K562 (cell line): Measurements from ENCODE around the gene DAB2. TPM values are rescaled to one million over a fixed set of nuclear protein-coding genes. Genes with fewer than 3 reads are reported as not detected.

Experiments used
- ATAC-seq: fragments of 200-7000 bp; cut with Tn5 transposase; 3 replicates; pipeline ENCODE4 v1.9.1; 2020; ENCODE audit warnings: moderate library complexity
- BruUV-seq: library from RNA; stranded (reverse); fragments of 400-500 nt; replicated peaks from 2 replicates; lab custom pipeline; 2021; lab: Mats Ljungman, UMichigan
- CTCF ChIA-PET: fragments of 300-600 bp; formaldehyde crosslinking; extraction: SDS; loops from one replicate; lab custom pipeline; 2021; ENCODE audit warnings: low intra/inter-chr PET ratio; lab: Yijun Ruan, JAX
- POLR2A ChIA-PET: fragments of 300-600, 350-650 bp; sonication (Branson Sonifier 250); formaldehyde crosslinking; extraction: SDS; loops from one replicate; lab custom pipeline; 2021; ENCODE audit warnings: antibody characterized with exemption, inconsistent platforms; lab: Yijun Ruan, JAX
- DNase-seq, 4 experiments: peaks; one replicate each; pipeline versions ENCODE4 v3.0.0 to v3.0.0-alpha.2; 2011 to 2018; ENCODE audit warnings: low spot score in 3 of 4, mixed read lengths in 3 of 4; ENCODE audit errors: extremely low read depth in 1 of 4
- FAIRE-seq: peaks from 2 replicates; lab custom pipeline; 2011; peaks lifted over from hg19 to GRCh38; lab: Jason Lieb, UNC
- H2AFZ ChIP-seq: 2 replicates; pipeline ENCODE4 v1.6.0; 2011; ENCODE audit warnings: low read depth, low read length, control low read depth, inconsistent platforms
- H3K27ac ChIP-seq: fragments of 200-600 bp; 3 replicates; pipeline ENCODE4 v1.8.0; 2011; ENCODE audit warnings: low read depth, mild to moderate bottlenecking, control low read depth, inconsistent platforms, low read length, moderate library complexity, mixed read lengths; ENCODE audit errors: extremely low read depth
- H3K27me3 ChIP-seq, 2 experiments: fragments of 300-600 bp in 1 of 2; 2 replicates in 1 of 2; 3 replicates in 1 of 2; pipeline versions ENCODE4 v1.6.0 to v1.8.0; 2011; ENCODE audit warnings: inconsistent platforms in 2 of 2, low read length in 2 of 2, mild to moderate bottlenecking in 1 of 2, mixed read lengths in 1 of 2, moderate library complexity in 1 of 2; ENCODE audit not compliant: control insufficient read depth in 2 of 2, insufficient read depth in 2 of 2
- H3K36me3 ChIP-seq: fragments of 300-600 bp; 3 replicates; pipeline ENCODE4 v1.8.0; 2011; ENCODE audit warnings: mild to moderate bottlenecking, low read length, inconsistent platforms; ENCODE audit not compliant: control insufficient read depth, insufficient read depth
- H3K4me1 ChIP-seq, 2 experiments: fragments of 200-600 bp in 1 of 2; replicated peaks in 1 of 2; 2 replicates in 1 of 2; 3 replicates in 1 of 2; pipeline versions ENCODE4 v1.5.1 to v1.8.0; 2011; ENCODE audit warnings: inconsistent platforms in 2 of 2, low read length in 2 of 2, mild to moderate bottlenecking in 1 of 2, mixed read lengths in 1 of 2, moderate library complexity in 1 of 2; ENCODE audit not compliant: control insufficient read depth in 2 of 2, insufficient read depth in 2 of 2
- H3K4me2 ChIP-seq: 2 replicates; pipeline ENCODE4 v1.6.1; 2011; ENCODE audit warnings: low read length, control low read depth, inconsistent platforms, mixed read lengths; ENCODE audit not compliant: insufficient read depth
- H3K4me3 ChIP-seq: fragments of 200-600 bp; sonication (generic), shearing (Covaris generic); 2 replicates; pipeline ENCODE4 v1.5.1; 2016; ENCODE audit warnings: control low read depth, inconsistent platforms
- H3K79me2 ChIP-seq: fragments of 200-600 bp; 3 replicates; pipeline ENCODE4 v1.8.0; 2011; ENCODE audit warnings: low read length, inconsistent platforms; ENCODE audit not compliant: control insufficient read depth, insufficient read depth
- H3K9ac ChIP-seq, 2 experiments: 2 replicates each; pipeline versions ENCODE4 v1.6.0 to v1.6.1; 2011; ENCODE audit warnings: low read depth in 2 of 2, low read length in 2 of 2, control low read depth in 1 of 2, inconsistent platforms in 1 of 2, mild to moderate bottlenecking in 1 of 2, mixed read lengths in 1 of 2; ENCODE audit not compliant: insufficient read depth in 1 of 2
- H3K9me1 ChIP-seq: one replicate; pipeline ENCODE4 v1.6.0; 2011; ENCODE audit warnings: inconsistent platforms, mild to moderate bottlenecking, low read length, moderate library complexity; ENCODE audit not compliant: control insufficient read depth, insufficient read depth
- H3K9me3 ChIP-seq: replicated peaks from 2 replicates; pipeline ENCODE4 v1.5.1; 2011; ENCODE audit warnings: low read depth, low read length, inconsistent platforms; ENCODE audit not compliant: control insufficient read depth, insufficient read depth
- H4K20me1 ChIP-seq: replicated peaks from 2 replicates; pipeline ENCODE4 v1.6.1; 2011; ENCODE audit warnings: low read length, inconsistent platforms, mixed read lengths; ENCODE audit not compliant: control insufficient read depth, insufficient read depth
- COPS2 ChIP-seq: fragments of 450-650 bp; conservative IDR thresholded peaks from 2 replicates; pipeline ENCODE4 v1.6.1; 2016; ENCODE audit warnings: mild to moderate bottlenecking, moderate library complexity
- FOXJ3 ChIP-seq: sonication (generic); formaldehyde crosslinking; IDR thresholded peaks from 2 replicates; pipeline ENCODE4 v1.4.0; 2020; ENCODE audit warnings: mild to moderate bottlenecking, missing genetic modification reagents
- HDAC2 ChIP-seq: fragments of 450-650 bp; IDR thresholded peaks from 2 replicates; pipeline ENCODE4 v1.6.1; 2016; ENCODE audit warnings: mild to moderate bottlenecking
- JUNB ChIP-seq: fragments of 450-650 bp; formaldehyde crosslinking; conservative IDR thresholded peaks from 2 replicates; pipeline ENCODE4 v1.4.0; 2020; ENCODE audit warnings: mild to moderate bottlenecking
- KLF13 ChIP-seq: fragments of 450-650 bp; IDR thresholded peaks from 2 replicates; pipeline ENCODE4 v1.6.1; 2016; ENCODE audit warnings: missing genetic modification characterization, low read depth, mild to moderate bottlenecking, missing compliant biosample characterization, moderate library complexity, borderline replicate concordance
- MCM5 ChIP-seq: fragments of 450-650 bp; IDR thresholded peaks from 2 replicates; pipeline ENCODE4 v1.6.1; 2016; ENCODE audit warnings: low read depth
- SOX6 ChIP-seq: fragments of 450-650 bp; IDR thresholded peaks from 2 replicates; pipeline ENCODE4 v1.6.1; 2014; ENCODE audit warnings: mild to moderate bottlenecking
- SRSF7 ChIP-seq: fragments of 200-400 bp; formaldehyde crosslinking; optimal IDR thresholded peaks from 2 replicates; pipeline ENCODE3; 2017; ENCODE audit warnings: mild to moderate bottlenecking, low read depth, low read length
- TSHZ1 ChIP-seq: fragments of 250-450 bp; sonication (Bioruptor Pico); IDR thresholded peaks from 2 replicates; pipeline ENCODE4 v1.4.0; 2020; ENCODE audit warnings: mild to moderate bottlenecking, moderate library complexity
- ZKSCAN8 ChIP-seq: fragments of 200-800 bp; sonication (Bioruptor generic); IDR thresholded peaks from 2 replicates; pipeline ENCODE4 v1.6.1; 2016; ENCODE audit warnings: missing genetic modification characterization, missing compliant biosample characterization
- ZNF395 ChIP-seq: fragments of 200-800 bp; sonication (Bioruptor generic); IDR thresholded peaks from 2 replicates; pipeline ENCODE4 v1.6.1; 2017; ENCODE audit warnings: missing genetic modification characterization, missing compliant biosample characterization
- ZNF551 ChIP-seq: fragments of 250-450 bp; sonication (Bioruptor Pico); IDR thresholded peaks from 2 replicates; pipeline ENCODE4 v1.5.0; 2021; ENCODE audit warnings: mild to moderate bottlenecking, moderate library complexity
- WGBS: fragments of 100-300 bp; shearing (Covaris generic); methylation state at CpG from one replicate; pipeline ENCODE4 v1.1.6; 2016; ENCODE audit warnings: low coverage, mixed read lengths; ENCODE audit not compliant: insufficient coverage; ENCODE audit errors: missing lambda C conversion rate; 5-methylcytosine and 5-hydroxymethylcytosine counted together
- in situ Hi-C: fragments of 300-500 bp; cut with MboI; formaldehyde crosslinking; loops from 4 replicates; pipeline ENCODE4 v1.15.0; 2018; ENCODE audit warnings: inconsistent platforms, mixed read lengths
- intact Hi-C: fragments of 100-400 bp; cut with micrococcal nuclease; formaldehyde crosslinking; loops from 2 replicates; pipeline ENCODE4 v1.14.2; 2022
- polyA plus RNA-seq, 8 experiments: library from polyadenylated mRNA; depleted of rRNA in 4 of 8; stranded (reverse) in 5 of 8; unstranded in 3 of 8; fragments of >200 nt; fragmentation: Nextera tagmentation in 2 of 8; fragmentation: Illumina TruSeq in 1 of 8; extraction: Ambion mirVana in 2 of 8; extraction: Trizol in 1 of 8; gene quantifications; 2 replicates each; pipeline versions ENCODE4 v1.2.1 to v1.2.3, GENCODE V29; 2011 to 2014; ENCODE audit warnings: inconsistent platforms in 1 of 8, missing spikeins in 1 of 8
- total RNA-seq, 7 experiments: library from RNA; depleted of rRNA in 6 of 7; stranded (reverse); fragments of >200 nt in 6 of 7; fragmentation: Illumina TruSeq in 2 of 7; extraction: Trizol in 2 of 7; gene quantifications; 2 replicates each; pipeline versions ENCODE4 v1.2.1 to v1.2.3, GENCODE V29; 2011 to 2021; ENCODE audit warnings: low replicate concordance in 1 of 7
- TF ChIP-seq, protein P1 (sequence below): sonication (generic); IDR thresholded peaks from 2 replicates; pipeline ENCODE4 v1.6.1; 2016
- TF ChIP-seq, protein P2 (sequence below): fragments of 450-650 bp; formaldehyde crosslinking; IDR thresholded peaks from 2 replicates; pipeline ENCODE4 v1.4.0; 2020; ENCODE audit warnings: mild to moderate bottlenecking

Gene DAB2
- total and polyA plus RNA-seq, 9 of the 15 experiments (the other 6 are each of a cell fraction or from before 2014, with no cell fraction given), result 6.6 to 29.9 (median 24.1) TPM

DNA sequence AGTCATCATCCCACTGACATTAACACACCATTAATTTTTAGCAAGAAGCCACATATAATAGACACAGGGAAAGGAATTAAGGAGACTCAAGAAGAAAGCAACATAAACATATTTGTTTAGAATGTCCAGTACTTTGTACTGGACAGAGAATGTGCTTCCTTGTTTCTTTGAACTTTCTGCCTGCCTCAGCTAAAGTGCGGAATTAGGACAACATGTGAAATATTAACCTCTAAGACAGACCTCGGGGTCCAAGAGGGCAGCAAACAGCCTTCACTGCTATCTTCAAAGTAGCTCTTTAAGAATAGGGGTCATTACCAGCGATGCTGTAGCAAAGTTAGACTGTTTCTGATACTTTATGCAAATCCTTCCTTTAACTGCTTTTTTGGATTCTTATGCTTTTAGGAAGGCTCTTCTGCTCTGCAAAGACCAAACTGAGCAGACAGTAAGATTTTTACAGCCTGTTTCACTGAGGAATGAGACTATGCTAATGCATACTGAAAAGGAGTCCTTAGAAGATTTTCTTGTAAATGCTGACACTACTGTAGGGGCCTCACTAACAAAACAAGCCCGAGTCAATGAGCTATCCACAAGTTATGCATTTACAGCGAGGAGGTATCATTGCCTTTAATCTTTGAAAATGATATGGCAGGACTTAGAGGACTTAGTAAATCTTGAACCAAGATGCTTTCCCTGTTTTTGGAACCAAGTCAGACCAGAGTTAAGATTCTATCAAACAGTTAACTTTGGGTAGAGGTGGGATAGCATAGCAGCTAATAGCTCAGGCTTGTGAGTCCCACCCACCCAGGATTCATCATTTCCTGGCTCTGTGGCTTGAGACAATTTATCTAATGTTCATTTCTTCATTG is 23.8 kb downstream of the DAB2 start:
- no peak for FAIRE-seq
- TF ChIP-seq, protein P1, sequence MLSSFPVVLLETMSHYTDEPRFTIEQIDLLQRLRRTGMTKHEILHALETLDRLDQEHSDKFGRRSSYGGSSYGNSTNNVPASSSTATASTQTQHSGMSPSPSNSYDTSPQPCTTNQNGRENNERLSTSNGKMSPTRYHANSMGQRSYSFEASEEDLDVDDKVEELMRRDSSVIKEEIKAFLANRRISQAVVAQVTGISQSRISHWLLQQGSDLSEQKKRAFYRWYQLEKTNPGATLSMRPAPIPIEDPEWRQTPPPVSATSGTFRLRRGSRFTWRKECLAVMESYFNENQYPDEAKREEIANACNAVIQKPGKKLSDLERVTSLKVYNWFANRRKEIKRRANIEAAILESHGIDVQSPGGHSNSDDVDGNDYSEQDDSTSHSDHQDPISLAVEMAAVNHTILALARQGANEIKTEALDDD, result peak; percentile 51; the same call in 1 of the 2 replicates
- TF ChIP-seq ZKSCAN8 (CRISPR knock-in tag) (no peak), SRSF7 (no peak), HDAC2 (no peak), COPS2 (no peak), FOXJ3 (no peak), JUNB (CRISPR knock-in tag) (no peak), MCM5 (no peak), TSHZ1 (CRISPR knock-in tag) (no peak), ZNF395 (CRISPR knock-in tag) (0 out of 2 replicates have a peak, but pooled peaks have one; percentile 31), KLF13 (tag) (no peak), SOX6 (no peak), ZNF551 (no peak)
- TF ChIP-seq, protein P2, sequence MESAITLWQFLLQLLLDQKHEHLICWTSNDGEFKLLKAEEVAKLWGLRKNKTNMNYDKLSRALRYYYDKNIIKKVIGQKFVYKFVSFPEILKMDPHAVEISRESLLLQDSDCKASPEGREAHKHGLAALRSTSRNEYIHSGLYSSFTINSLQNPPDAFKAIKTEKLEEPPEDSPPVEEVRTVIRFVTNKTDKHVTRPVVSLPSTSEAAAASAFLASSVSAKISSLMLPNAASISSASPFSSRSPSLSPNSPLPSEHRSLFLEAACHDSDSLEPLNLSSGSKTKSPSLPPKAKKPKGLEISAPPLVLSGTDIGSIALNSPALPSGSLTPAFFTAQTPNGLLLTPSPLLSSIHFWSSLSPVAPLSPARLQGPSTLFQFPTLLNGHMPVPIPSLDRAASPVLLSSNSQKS (CRISPR knock-in tag), result no peak

More for the DNA sequence above, 23.8 kb downstream of the DAB2 start:
- Histone ChIP-seq H3K27ac (peak overlapping the region; percentile 7; the same call in 2 of the 3 replicates), H3K4me1 (peaks cover 4 to 34% of the 10 kb centered on the region in 2 experiments; a peak in 4 of 5 replicates), H3K9me1 (no peaks in the 10 kb centered on the region), H3K4me3 (no peak overlapping the region), H3K9me3 (no peaks in the 10 kb centered on the region), H4K20me1 (no peaks in the 10 kb centered on the region), H3K4me2 (no peak overlapping the region; the same call in 1 of the 2 replicates), H3K36me3 (no peaks in the 10 kb centered on the region; the same call in 2 of the 3 replicates), H3K27me3 (no peaks in the 10 kb centered on the region), H2AFZ (peak overlapping the region; percentile 27; the same call in 1 of the 2 replicates), H3K9ac (no peak overlapping the region), H3K79me2 (0 out of 3 replicates have a peak, but pooled peaks cover 2% of the 10 kb centered on the region)
- 27% methylated on average over 5 of the region's 5 CpGs for WGBS
- DNase-seq (no peak), ATAC-seq (no peak; the same call in 2 of the 3 replicates)
- CTCF ChIA-PET, result no interaction called here
- BruUV-seq, result no TSS peak
- in situ Hi-C loops, result no loop called here
- intact Hi-C loops, result no loop called here
- POLR2A ChIA-PET, result interaction anchor here (5.0 to 8.8 kb wide), 2 partner anchors 13 to 23 kb away, joined by 44 to 67 read pairs; partner anchors contain the start of gene DAB2
